HG03469 (cell line): ENCODE data around the gene CEACAM1.
"Not testable (repeated sequence)": the region's sequence is repeated elsewhere in the genome, so short reads cannot be mapped to it uniquely, and the experiment has no call there.

ENCODE experiments used
- ATAC-seq: cut with Tn5 transposase; IDR thresholded peaks from one replicate; pipeline ENCODE4 v1.9.1; 2021; ENCODE audit warnings: mild to moderate bottlenecking, moderate library complexity, moderate number of reproducible peaks; ENCODE audit not compliant: unreplicated experiment

CEACAM1 gene

GRCh38 chr19:42528354-42529247 lies at the start of gene CEACAM1:
Gene CEACAM1 (minus strand): TSS chr19:42528481. CDS start chr19:42528374, 107 bp downstream.
- no peak for ATAC-seq

GRCh38 chr19:42577016-42577415 lies 48.7 kb upstream of the CEACAM1 start:
- no peak for ATAC-seq

GRCh38 chr19:42576241-42576640 lies 48.0 kb upstream of the CEACAM1 start:
- no peak for ATAC-seq

GRCh38 chr19:42573642-42574041 lies 45.4 kb upstream of the CEACAM1 start:
- no peak for ATAC-seq

GRCh38 chr19:42571116-42571515 lies 42.8 kb upstream of the CEACAM1 start:
- no peak for ATAC-seq

- no peak for ATAC-seq
These were observed 40.9 kb upstream of the CEACAM1 start for GRCh38 chr19:42569193-42569592.

- no peak for ATAC-seq
These were observed 39.7 kb upstream of the CEACAM1 start for GRCh38 chr19:42568006-42568405.

- no peak for ATAC-seq
These were observed 39.3 kb upstream of the CEACAM1 start for GRCh38 chr19:42567567-42567966.

- peak; percentile 54 for ATAC-seq
These were observed 35.3 kb upstream of the CEACAM1 start for GRCh38 chr19:42563352-42564210.

- no peak for ATAC-seq
These were observed 33.2 kb upstream of the CEACAM1 start for GRCh38 chr19:42561512-42561911.

GRCh38 chr19:42560731-42561130 lies 32.5 kb upstream of the CEACAM1 start:
- ATAC-seq: no peak

GRCh38 chr19:42558450-42559150 lies 30.3 kb upstream of the CEACAM1 start:
- ATAC-seq: no peak

GRCh38 chr19:42557386-42557871 lies 29.1 kb upstream of the CEACAM1 start:
- not testable (repeated sequence) for ATAC-seq

- no peak for ATAC-seq
These were observed 27.5 kb upstream of the CEACAM1 start for GRCh38 chr19:42555801-42556200.

GRCh38 chr19:42555317-42555716 lies 27.0 kb upstream of the CEACAM1 start:
- no peak for ATAC-seq

GRCh38 chr19:42554046-42554575 lies 25.8 kb upstream of the CEACAM1 start:
- no peak for ATAC-seq

GRCh38 chr19:42553292-42554045 lies 25.2 kb upstream of the CEACAM1 start:
- no peak for ATAC-seq

GRCh38 chr19:42552086-42553065 lies 24.1 kb upstream of the CEACAM1 start:
- no peak for ATAC-seq

GRCh38 chr19:42550521-42550920 lies 22.2 kb upstream of the CEACAM1 start:
- not testable (repeated sequence) for ATAC-seq
